ENCODE results near the gene GNA14. TPM values are rescaled to one million over a fixed set of nuclear protein-coding genes. Genes with fewer than 3 reads are reported as not detected.

The GNA14 gene
- total RNA-seq, 2 experiments from 2014 or later: not detected

DNA sequence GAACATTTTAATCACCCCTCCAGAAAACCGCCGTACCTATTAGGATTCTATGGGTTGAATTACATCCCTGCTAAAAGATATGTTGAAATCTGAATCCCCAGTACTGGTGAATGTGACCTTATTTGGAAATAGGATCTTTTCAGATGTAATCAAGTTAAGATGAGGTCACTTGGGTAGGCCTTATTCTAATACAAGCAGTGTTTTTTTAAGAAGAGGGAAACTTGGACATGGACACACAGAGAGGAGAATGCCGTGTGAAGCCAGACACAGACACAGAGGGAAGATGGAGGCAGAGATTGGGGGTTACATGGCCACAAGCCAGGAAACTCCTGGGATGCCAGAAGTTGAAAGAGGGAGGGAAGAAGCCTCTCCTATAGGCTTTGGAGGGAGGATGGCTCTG, 183.5 kb downstream of the GNA14 start:
- H3K27ac Mint-ChIP-seq: no peak overlapping the region
- DNase-seq: no peak
- no peak for ATAC-seq
- H3K27me3 Mint-ChIP-seq (ENCODE audit: low read depth): peaks cover 3% of the 10 kb centered on the region
- ChIA-PET CTCF (interaction anchor here (4.4 kb wide), 1 partner anchor 8 kb away, joined by 39 read pairs; no protein-coding TSS in a partner anchor), POLR2A (no interaction called here)
- no peaks in the 10 kb centered on the region for H3K36me3 Mint-ChIP-seq (ENCODE audit: low read depth)
- no peak overlapping the region for H3K4me3 Mint-ChIP-seq
- H3K9me3 Mint-ChIP-seq (ENCODE audit: insufficient read depth): no peaks in the 10 kb centered on the region
- H3K4me1 Mint-ChIP-seq (ENCODE audit: low read depth): peaks cover 3% of the 10 kb centered on the region

DNA sequence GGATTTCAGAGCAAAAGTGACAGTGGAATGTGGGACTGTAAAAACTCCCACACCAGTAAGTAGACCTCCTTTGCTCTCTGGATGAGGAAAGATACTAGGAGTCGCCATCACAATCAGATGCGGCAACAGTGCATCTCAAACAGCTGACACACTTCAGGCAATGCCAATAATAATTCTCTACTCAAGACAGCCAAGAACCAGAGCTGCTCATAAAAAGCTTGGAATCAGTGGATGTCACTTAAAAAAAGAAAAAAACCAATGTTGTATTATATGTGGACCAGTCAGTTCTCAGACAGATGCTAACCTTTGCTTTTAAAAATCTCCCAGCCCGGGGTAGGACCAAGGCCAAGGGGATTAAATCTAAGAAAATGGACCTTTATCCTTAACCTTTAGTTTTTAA, 185.0 kb downstream of the GNA14 start:
- ATAC-seq (no peak), DNase-seq (no peak)
- no peaks in the 10 kb centered on the region for H3K9me3 Mint-ChIP-seq (ENCODE audit: insufficient read depth)
- H3K27ac Mint-ChIP-seq: no peak overlapping the region
- peaks cover 5% of the 10 kb centered on the region for H3K4me1 Mint-ChIP-seq (ENCODE audit: low read depth)
- ChIA-PET CTCF (interaction anchor here (0.8 kb wide), 1 partner anchor 7 kb away, joined by 3 read pairs; no protein-coding TSS in a partner anchor), POLR2A (no interaction called here)
- H3K36me3 Mint-ChIP-seq (ENCODE audit: low read depth): no peaks in the 10 kb centered on the region
- peaks cover 3% of the 10 kb centered on the region for H3K27me3 Mint-ChIP-seq (ENCODE audit: low read depth)
- H3K4me3 Mint-ChIP-seq: no peak overlapping the region

DNA sequence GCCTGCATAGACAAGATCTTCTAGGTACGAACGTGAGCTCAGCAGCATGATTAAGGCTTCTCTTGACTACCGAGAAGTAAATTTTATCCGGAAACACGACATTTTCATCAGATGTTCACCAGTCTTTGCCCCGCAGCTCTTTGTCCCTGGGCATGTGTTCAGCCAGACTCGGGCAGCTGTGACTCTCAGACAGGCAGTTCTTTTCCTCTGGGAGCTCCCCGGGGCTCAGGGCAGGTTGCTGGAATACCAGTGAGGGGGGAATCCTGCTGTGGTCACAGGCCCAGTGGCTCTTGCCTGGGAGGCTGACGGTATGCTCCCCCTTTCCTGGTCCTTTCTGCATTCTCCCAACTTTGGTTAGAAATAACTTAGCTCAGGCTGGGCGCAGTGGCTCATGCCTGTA, 186.1 kb downstream of the GNA14 start:
- H3K36me3 Mint-ChIP-seq (ENCODE audit: low read depth): no peaks in the 10 kb centered on the region
- no peaks in the 10 kb centered on the region for H3K9me3 Mint-ChIP-seq (ENCODE audit: insufficient read depth)
- CTCF ChIA-PET: interaction anchor here (0.6 to 2.8 kb wide), 4 partner anchors 18 to 481 kb away, joined by 3 to 16 read pairs (median 4); no protein-coding TSS in a partner anchor
- H3K4me1 Mint-ChIP-seq (ENCODE audit: low read depth): peaks cover 10% of the 10 kb centered on the region
- ATAC-seq (no peak), DNase-seq (no peak)
- no peak overlapping the region for H3K4me3 Mint-ChIP-seq
- no peak overlapping the region for H3K27ac Mint-ChIP-seq
- peaks cover 3% of the 10 kb centered on the region for H3K27me3 Mint-ChIP-seq (ENCODE audit: low read depth)
- POLR2A ChIA-PET: interaction anchor here (0.5 kb wide), 1 partner anchor 613 kb away, joined by 3 read pairs; no protein-coding TSS in a partner anchor

DNA sequence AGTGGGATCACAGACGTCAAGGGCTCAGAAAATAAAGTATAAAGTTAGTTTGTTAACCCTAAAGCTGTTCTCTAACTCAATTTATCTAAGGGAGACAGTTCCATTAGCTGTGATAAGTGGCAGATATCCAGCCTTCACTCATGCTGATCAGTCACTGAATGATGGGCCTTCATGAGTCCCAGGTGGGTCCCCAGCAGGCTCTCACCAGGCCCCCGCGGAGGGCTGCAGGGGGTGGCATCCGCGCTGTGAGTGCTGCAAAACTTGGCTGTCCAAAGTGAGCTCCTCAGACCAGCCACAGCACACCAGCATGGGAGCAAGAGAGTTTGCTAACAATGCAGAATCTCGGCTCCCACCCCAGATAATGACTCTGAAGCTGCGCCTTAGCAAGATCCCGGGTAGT, 187.2 kb downstream of the GNA14 start:
- Mint-ChIP-seq H3K4me1 (ENCODE audit: low read depth) (peaks cover 9% of the 10 kb centered on the region), H3K9me3 (ENCODE audit: insufficient read depth) (no peaks in the 10 kb centered on the region), H3K4me3 (no peak overlapping the region), H3K27ac (no peak overlapping the region), H3K36me3 (ENCODE audit: low read depth) (no peaks in the 10 kb centered on the region), H3K27me3 (ENCODE audit: low read depth) (no peaks in the 10 kb centered on the region)
- DNase-seq (no peak), ATAC-seq (no peak)
- POLR2A ChIA-PET: interaction anchor here (1.0 kb wide), 1 partner anchor 20 kb away, joined by 3 read pairs; no protein-coding TSS in a partner anchor
- CTCF ChIA-PET: interaction anchor here (0.8 to 2.8 kb wide), 3 partner anchors 25 to 28 kb away, joined by 3 to 16 read pairs (median 4); no protein-coding TSS in a partner anchor

DNA sequence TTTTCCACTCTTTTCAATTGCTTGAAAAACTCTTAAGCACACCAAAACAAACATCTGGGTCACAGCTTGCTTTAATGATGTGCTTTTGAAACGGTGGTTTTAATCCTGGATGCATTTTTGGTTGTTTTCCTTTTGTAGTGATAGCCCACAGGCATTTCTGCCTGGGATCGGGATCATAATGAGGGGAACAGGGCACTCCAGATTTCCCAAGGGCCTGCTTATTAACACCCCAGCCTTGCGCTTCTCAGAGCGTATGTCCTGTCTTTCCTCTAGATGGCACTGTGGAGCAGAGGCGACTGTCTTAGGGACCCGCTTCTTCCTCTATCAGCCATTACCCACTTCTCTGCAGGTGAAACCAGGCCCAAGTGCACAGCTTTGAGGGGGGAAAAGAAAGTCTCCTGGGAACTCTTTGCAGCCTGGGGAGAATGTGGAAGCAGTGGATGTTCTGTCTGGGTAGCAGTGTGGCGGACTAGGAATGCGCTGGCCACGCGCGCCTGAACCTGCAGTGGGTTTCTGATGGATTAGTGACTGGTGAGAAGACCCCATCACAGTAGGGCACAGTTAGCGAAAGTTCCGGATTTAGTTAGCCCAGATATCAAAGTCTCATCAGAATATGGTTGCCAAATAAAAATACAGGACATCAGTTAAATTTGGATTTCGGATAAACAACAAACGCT, 190.1 kb downstream of the GNA14 start:
- peak; percentile 79 for DNase-seq
- POLR2A ChIA-PET: no interaction called here
- H3K27ac Mint-ChIP-seq: no peak overlapping the region

DNA sequence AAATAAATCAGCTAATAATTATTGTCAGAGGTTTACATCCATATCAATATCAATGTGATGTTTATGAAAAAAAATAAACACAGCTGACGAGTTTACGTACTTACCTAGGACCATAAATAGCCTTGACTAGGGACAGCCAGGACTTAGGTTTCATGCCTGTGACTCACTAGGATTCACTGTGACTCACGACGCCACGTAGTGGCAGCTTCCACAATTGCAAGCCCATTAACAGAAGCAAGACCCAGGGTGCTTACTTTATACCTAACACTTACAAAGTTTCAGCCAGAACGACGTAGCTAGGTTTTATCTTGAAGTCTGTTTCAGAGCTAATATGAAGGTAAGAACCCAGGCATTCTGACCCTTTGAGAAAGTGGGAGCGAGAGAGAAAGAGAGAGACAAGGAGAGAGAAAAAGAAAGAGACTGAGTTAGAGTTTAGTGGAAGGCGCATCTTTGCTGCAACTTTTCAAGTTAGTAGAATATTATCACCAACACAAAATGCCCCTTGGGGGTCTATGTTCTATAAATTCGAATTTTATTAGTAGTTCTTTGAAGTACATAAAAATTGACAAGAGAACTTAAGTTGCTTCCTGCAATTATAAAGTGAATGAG, 191.2 kb downstream of the GNA14 start:
- Mint-ChIP-seq H3K9me3 (ENCODE audit: insufficient read depth) (no peaks in the 10 kb centered on the region), H3K36me3 (ENCODE audit: low read depth) (no peaks in the 10 kb centered on the region), H3K27me3 (ENCODE audit: low read depth) (peaks cover 2% of the 10 kb centered on the region), H3K4me3 (no peak overlapping the region), H3K27ac (no peak overlapping the region), H3K4me1 (ENCODE audit: low read depth) (peaks cover 13% of the 10 kb centered on the region)
- ChIA-PET CTCF (interaction anchor here (0.9 to 6.3 kb wide), 54 partner anchors 9 to 840 kb away, joined by 3 to 137 read pairs (median 4); partner anchors contain the start of genes PSAT1 and VPS13A), POLR2A (interaction anchor here (1.2 kb wide), 1 partner anchor 19 kb away, joined by 5 read pairs; no protein-coding TSS in a partner anchor)
- ATAC-seq: peak; percentile 70
- peak; percentile 88 for DNase-seq

More for the DNA sequence above, 190.1 kb downstream of the GNA14 start:
- ATAC-seq: peak; percentile 90
- CTCF ChIA-PET: interaction anchor here (0.6 to 6.3 kb wide), 44 partner anchors 9 to 667 kb away, joined by 3 to 137 read pairs (median 5); partner anchors contain the start of gene VPS13A
- Mint-ChIP-seq H3K36me3 (ENCODE audit: low read depth) (no peaks in the 10 kb centered on the region), H3K27me3 (ENCODE audit: low read depth) (peaks cover 2% of the 10 kb centered on the region), H3K4me1 (ENCODE audit: low read depth) (peaks cover 13% of the 10 kb centered on the region), H3K9me3 (ENCODE audit: insufficient read depth) (no peaks in the 10 kb centered on the region), H3K4me3 (no peak overlapping the region)

DNA sequence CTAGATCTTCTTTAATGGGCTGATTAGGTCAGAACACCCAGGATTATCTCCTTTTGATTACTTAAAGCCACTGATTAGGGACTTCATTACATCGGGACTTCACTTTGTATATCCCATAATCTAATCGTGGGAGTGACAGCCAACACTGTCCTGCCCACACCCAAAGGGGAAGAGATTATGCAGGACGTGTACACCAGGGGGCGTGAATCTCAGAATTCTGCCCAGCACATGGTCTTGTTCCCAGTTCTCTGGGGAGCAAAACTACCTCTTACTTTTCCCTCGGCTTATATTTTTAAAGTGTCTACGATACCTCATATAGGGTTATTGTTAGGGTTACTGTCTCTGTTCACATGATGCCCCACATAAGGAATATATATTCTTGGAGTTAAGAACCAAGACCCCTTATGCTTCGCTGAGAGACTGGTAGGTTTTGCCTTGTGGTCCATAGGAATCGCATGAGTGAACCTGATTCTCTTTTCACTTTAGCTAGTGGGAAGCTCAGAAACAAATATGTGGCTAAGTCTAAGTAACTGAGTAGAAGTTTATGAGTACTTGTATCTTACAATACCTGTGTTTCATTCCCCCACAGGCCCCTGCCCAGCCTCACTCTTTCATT, 192.7 kb downstream of the GNA14 start:
- POLR2A ChIA-PET: no interaction called here
- H3K27ac Mint-ChIP-seq: no peak overlapping the region
- H3K4me1 Mint-ChIP-seq (ENCODE audit: low read depth): peaks cover 13% of the 10 kb centered on the region
- DNase-seq (peak; percentile 56), ATAC-seq (peak; percentile 50)
- H3K36me3 Mint-ChIP-seq (ENCODE audit: low read depth): no peaks in the 10 kb centered on the region
- no peak overlapping the region for H3K4me3 Mint-ChIP-seq
- H3K27me3 Mint-ChIP-seq (ENCODE audit: low read depth): peaks cover 2% of the 10 kb centered on the region
- CTCF ChIA-PET: interaction anchor here (0.7 to 6.3 kb wide), 11 partner anchors 8 to 374 kb away, joined by 3 to 137 read pairs (median 35); no protein-coding TSS in a partner anchor
- H3K9me3 Mint-ChIP-seq (ENCODE audit: insufficient read depth): no peaks in the 10 kb centered on the region

DNA sequence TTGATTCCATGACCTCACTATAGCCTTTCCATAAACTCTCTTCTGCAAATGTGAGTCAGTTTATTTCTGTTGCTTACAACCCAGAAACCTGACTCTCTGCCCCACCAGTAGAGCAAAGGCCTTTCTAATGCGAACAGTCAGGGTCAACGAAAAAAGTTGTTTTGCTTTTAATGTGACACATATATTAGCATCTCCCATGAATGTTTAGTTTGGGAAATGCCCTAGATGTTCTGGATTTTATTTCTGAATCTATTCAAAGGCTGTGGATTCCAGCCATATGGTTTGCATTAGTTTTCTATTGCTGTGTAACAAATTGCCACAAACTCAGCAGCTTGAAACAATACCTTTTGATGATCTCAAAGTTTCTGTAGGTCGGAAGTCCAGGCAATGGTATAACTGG, 193.5 kb downstream of the GNA14 start:
- Mint-ChIP-seq H3K27me3 (ENCODE audit: low read depth) (peaks cover 2% of the 10 kb centered on the region), H3K36me3 (ENCODE audit: low read depth) (no peaks in the 10 kb centered on the region), H3K9me3 (ENCODE audit: insufficient read depth) (no peaks in the 10 kb centered on the region), H3K4me3 (no peak overlapping the region), H3K4me1 (ENCODE audit: low read depth) (peaks cover 13% of the 10 kb centered on the region), H3K27ac (no peak overlapping the region)
- ATAC-seq: no peak
- CTCF ChIA-PET: interaction anchor here (0.6 to 6.3 kb wide), 9 partner anchors 11 to 297 kb away, joined by 3 to 84 read pairs (median 5); no protein-coding TSS in a partner anchor
- DNase-seq: no peak
- POLR2A ChIA-PET: no interaction called here

DNA sequence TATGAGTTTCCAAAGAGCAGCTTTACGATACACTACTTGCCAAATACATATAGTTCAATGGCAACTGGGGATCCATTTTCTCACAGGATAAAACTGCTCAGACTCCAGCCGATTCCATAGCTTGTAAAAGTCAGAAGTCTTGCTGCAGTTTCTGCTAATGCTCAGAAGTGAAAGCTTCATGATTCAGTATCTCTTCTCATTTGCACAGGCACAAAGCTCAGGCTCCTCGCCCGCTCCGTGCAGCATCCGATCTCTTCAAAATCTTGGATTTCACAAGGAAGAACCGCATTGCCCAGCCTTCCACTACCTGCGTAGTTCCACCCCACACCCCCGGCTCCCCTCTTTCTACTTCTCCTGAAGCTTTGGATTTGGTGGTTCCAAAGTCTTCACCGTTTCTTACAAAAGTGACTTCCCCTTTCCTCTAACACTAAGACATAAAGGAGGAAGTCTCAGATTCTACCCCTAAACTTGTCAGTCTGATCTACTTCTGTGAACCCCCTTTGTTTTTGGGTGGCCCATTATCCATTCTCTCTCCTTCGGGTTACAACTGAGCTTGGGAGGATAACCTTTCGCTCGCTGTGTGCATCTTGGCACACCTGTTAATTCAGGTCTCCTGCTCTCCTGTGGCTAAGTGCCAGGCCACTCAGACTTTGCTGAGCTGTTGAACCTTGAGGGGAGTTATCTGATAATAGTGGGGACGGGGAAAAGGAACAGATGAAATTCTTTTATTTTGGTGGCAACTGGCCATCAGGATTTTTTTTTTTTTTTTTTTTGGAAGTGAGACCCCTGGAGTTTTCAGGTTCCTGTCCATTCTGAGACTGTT, 194.1 kb downstream of the GNA14 start:
- CTCF ChIA-PET: interaction anchor here (0.6 to 6.3 kb wide), 11 partner anchors 11 to 541 kb away, joined by 3 to 84 read pairs (median 5); no protein-coding TSS in a partner anchor
- peaks cover 13% of the 10 kb centered on the region for H3K4me1 Mint-ChIP-seq (ENCODE audit: low read depth)
- H3K4me3 Mint-ChIP-seq: peak overlapping the region; percentile 56
- peak overlapping the region; percentile 60 for H3K27ac Mint-ChIP-seq
- H3K36me3 Mint-ChIP-seq (ENCODE audit: low read depth): no peaks in the 10 kb centered on the region
- ATAC-seq: no peak
- H3K27me3 Mint-ChIP-seq (ENCODE audit: low read depth): peaks cover 2% of the 10 kb centered on the region
- no peak for DNase-seq
- H3K9me3 Mint-ChIP-seq (ENCODE audit: insufficient read depth): no peaks in the 10 kb centered on the region
- POLR2A ChIA-PET: interaction anchor here (1.0 kb wide), 1 partner anchor 35 kb away, joined by 3 read pairs; no protein-coding TSS in a partner anchor

DNA sequence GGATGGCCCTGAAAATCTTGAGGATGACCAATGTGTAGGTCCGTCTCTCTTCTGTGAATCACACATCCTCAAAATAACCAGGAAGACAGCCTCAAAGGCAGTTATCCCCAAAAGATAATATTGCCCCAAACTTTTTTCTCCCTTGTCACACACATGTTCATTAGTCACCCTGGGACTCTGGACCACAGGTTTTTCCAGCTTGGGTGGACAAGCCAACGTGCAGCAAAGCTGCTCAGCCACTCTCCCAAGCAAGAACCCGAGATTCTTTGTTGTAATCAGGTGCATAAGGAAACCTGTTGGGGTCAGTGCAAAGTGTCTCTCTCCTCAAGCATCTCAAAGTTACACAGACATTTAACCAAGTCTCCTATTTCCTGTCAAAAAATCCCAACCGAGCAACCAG, 196.6 kb downstream of the GNA14 start:
- ATAC-seq (no peak), DNase-seq (no peak)
- Mint-ChIP-seq H3K9me3 (ENCODE audit: insufficient read depth) (no peaks in the 10 kb centered on the region), H3K36me3 (ENCODE audit: low read depth) (no peaks in the 10 kb centered on the region), H3K27ac (no peak overlapping the region), H3K4me3 (no peak overlapping the region), H3K4me1 (ENCODE audit: low read depth) (peaks cover 4% of the 10 kb centered on the region), H3K27me3 (ENCODE audit: low read depth) (peaks cover 2% of the 10 kb centered on the region)
- CTCF ChIA-PET: interaction anchor here (0.7 to 2.5 kb wide), 2 partner anchors 18 to 584 kb away, joined by 3 to 6 read pairs; no protein-coding TSS in a partner anchor
- POLR2A ChIA-PET: no interaction called here

DNA sequence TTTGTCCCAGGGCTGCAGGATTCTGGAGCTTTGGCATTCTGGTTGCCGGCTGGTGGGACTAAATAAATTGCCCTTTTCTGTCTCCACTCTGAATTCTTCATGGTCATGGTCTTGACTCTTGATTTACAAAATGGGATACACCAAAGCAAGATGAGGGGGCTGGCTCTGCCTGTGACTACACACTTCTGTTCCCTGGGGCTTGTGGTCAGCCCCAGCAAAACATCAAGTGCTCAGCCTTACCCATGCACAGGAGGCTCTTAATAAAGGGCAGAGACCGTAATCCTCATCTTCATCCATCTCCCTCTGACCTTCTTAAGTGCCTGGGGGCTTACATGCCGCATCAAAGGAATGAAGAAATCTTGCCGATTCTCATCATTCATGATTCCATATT, 198.0 kb downstream of the GNA14 start:
- H3K4me1 Mint-ChIP-seq (ENCODE audit: low read depth): peaks cover 4% of the 10 kb centered on the region
- no peak overlapping the region for H3K4me3 Mint-ChIP-seq
- H3K27ac Mint-ChIP-seq: no peak overlapping the region
- H3K27me3 Mint-ChIP-seq (ENCODE audit: low read depth): peaks cover 2% of the 10 kb centered on the region
- no peak for DNase-seq
- POLR2A ChIA-PET: no interaction called here
- no peaks in the 10 kb centered on the region for H3K9me3 Mint-ChIP-seq (ENCODE audit: insufficient read depth)
- CTCF ChIA-PET: interaction anchor here (2.5 kb wide), 1 partner anchor 17 kb away, joined by 6 read pairs; no protein-coding TSS in a partner anchor
- no peak for ATAC-seq
- H3K36me3 Mint-ChIP-seq (ENCODE audit: low read depth): no peaks in the 10 kb centered on the region
